GM18867 (cell line): ENCODE results near the gene ZFAND6.

Experiments used
- ATAC-seq: cut with Tn5 transposase; IDR thresholded peaks from one replicate; pipeline ENCODE4 v1.9.1; 2021; ENCODE audit warnings: mild to moderate bottlenecking, moderate library complexity; ENCODE audit not compliant: unreplicated experiment

Gene ZFAND6

DNA sequence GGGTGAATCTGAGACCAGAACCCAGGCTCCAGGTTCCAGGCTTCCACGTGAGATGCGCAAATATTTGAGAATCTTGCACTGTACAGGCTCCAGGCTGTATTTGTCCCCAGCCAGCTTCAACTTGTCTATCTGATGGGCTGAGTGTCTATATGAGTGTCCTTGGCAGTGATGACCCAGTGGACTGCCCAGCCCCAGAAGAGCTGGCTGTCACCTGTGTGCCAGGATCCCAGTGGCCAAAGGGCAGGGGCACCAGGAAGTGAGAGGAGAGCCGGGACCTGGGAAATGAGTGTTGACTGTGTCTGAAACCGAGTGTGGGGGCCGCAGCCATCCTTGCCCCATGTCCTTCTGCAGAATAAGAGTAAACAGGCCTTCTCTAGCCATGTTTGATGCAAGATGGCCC, 103.7 kb downstream of the ZFAND6 start:
- no peak for ATAC-seq

DNA sequence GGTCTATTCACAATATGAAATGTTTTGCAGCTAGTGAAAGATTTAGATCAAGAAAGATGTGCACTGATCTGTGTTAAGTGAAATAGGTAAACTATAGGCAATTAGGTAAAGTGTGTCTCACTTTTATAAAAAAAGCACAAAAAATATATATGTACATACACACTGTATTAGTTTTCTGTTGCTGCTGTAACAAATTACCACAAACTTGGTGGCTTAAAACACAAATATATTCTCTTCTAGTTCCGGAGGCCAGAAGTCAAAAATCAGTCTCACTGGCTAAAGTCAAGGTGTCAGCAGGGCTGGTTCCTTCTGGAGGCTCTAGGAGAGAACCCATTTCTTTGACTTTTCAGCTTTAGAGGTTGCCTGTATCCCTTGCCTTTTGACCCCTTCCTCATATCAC, 104.4 kb downstream of the ZFAND6 start:
- no peak for ATAC-seq

GRCh38 chr15:80167936-80168335, 108.5 kb downstream of the ZFAND6 start:
- no peak for ATAC-seq

GRCh38 chr15:80168421-80168820, 108.9 kb downstream of the ZFAND6 start:
- ATAC-seq = no peak

GRCh38 chr15:80169768-80170357, 110.4 kb downstream of the ZFAND6 start:
- no peak for ATAC-seq

DNA sequence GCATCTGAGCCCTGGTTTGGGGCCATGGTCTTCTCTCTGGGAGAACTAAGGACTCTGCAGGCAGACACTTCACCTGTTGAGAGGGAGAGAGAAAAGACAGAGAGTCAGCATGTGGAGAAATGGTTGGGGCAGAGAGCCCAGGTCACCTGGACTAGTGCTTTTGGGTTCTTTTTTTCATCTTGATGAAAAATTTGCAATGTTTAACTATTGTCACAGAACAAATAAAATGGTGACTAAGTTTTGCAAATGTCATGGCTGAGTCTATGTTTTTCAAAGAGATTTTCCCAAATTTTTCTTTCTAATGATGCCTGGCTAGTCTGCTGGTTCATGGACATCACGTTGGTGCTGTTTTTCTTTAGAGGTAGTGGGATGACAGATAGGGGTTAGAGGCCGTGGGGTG, 111.1 kb downstream of the ZFAND6 start:
- no peak for ATAC-seq

- ATAC-seq = no peak
These were observed 112.3 kb downstream of the ZFAND6 start for GRCh38 chr15:80171787-80172186.

DNA sequence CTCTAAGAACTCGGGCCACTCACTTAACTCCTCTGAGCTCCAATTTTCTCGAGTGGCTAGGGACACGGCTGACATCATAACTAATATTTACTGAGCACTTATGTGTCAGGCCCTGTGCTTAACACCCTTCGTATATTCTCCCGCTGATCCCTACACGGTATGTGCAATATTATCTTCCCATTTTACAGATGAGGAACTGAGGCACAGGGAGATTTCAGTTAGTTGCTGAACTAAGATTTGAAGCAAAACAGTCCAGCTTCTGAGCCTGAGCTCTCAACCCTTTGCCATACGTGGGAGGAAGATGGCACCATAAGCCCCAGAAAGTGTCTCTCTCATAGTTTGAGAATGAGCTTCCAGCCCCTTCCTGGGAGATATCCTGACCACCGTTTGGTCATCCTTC, 112.9 kb downstream of the ZFAND6 start:
- ATAC-seq = no peak

DNA sequence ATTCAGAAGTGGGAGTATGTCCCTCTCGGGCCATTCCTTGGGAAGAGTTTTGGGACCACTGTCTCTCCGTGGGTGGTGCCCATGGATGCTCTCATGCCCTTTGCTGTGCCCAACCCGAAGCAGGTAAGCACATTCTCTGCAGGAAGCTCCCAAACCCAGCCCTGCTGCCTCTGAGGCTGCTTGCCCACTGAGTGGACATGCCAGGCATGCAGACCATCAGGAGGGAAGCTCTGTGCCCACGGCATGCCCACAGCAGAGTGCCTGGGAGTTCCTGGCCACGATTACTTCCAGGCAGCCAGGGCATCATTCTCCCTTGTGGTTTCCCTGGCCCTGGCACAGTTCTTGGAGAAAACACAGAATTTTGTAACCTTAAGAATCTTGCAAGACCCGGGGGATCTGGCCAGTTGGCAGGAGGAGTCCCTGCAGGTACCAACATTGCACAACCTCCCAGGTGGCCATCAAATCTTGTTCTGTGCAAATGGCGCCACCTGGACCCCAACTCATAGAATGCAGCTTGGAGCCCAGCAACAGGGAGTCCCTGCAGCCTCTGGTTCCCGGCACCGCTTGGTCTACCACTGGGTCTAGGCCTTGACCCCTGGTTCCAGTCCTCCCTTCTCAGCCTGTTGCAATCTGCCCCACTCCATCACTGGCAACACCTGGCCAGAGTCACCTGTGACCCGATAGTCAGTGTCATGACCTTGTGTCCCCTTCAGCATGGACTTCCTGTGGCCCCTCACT, 113.7 kb downstream of the ZFAND6 start:
- no peak for ATAC-seq

DNA sequence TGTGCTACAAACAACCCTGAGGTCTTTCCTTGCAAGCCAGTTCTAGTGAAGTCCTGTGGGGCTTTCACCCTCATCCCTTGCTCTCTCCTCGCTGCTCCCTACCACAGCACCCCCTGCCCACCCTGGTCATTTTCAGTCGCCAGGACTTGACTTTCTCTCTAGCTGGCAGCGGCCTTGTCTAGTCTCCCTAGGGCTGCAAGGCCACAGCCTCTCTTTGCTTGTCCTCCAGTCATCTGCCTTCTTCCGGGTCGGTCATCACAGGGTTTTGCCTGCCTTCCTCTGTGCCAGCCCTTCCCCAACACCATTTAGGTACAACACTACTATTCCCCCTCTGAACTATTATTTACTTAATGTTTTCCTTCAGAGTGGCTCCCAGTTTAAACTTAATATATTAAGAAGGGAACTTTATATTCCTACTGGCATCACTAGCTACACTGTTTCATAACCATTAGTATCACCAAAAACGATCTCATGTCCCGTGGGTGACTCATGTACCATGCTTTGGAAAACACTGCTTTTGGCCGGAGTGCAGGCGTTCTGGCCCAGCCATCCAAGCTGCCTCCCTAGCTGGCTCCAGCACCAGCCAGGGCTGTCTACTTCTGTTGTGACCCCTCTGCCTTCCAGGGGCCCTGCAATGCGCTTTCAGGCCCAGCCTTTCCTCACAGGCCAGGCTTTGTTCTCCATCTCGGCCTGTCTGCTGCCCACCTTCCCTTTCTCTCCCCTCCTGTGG, 114.7 kb downstream of the ZFAND6 start:
- ATAC-seq = no peak

DNA sequence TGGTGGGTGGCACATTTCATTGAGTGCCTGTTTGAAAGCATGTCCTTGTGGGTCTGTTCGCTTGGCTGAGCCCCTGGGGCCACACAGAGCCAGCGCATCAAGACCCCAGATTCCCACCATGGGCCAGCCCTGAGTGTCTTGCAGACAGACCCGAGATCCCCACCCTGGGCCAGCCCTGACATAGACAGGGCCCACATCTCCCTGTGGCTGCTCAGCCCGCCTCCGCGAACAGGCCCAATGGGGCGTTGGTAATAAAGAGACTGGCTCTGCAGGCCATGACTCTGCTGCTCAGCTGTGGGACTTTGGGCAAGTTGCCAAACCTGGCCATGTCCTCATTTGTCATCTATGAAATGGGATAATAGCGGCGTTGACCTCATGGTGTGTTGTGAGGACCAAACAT, 116.0 kb downstream of the ZFAND6 start:
- no peak for ATAC-seq

DNA sequence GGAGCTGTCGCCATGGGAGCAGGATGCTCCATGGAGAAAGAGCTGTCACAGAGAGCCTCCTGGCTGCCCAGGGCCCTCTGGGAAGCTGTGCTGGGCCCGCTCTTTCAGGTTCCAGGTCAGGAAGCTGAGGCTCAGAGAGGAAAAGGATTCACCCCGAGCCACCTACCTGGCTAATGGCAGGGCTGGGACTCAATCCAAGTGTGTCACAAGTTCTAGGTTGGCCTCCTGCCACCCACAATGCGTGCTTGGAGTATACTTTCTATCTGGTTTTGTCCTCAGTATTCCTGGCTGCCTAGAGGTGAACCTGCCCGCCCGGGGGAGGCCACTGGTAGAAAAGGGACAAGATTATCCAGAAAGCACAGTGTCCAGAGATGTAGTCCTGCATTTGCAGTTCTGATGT, 117.0 kb downstream of the ZFAND6 start:
- no peak for ATAC-seq

DNA sequence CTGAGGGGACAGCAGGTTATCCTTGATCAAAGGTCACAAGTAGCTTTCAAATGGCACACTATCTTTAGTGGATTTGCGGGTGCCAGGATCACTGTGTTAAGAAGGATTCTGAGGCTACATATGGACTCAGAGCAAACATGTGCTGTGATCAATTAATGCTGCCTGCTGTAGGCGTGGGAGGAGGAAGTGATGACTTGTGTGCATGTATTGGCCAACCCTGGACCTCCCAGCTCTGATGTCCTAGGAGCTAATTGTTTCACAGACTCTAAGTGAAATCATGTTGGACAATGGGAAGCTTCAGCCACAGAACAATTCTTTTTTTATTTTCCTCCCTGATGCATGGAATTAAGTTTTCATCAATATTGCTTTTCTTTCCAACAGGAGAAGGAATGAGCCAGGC, 117.7 kb downstream of the ZFAND6 start:
- ATAC-seq = no peak

- no peak for ATAC-seq
These were observed 119.7 kb downstream of the ZFAND6 start for GRCh38 chr15:80179025-80179759.

- ATAC-seq = no peak
These were observed 120.5 kb downstream of the ZFAND6 start for GRCh38 chr15:80179935-80180334.

DNA sequence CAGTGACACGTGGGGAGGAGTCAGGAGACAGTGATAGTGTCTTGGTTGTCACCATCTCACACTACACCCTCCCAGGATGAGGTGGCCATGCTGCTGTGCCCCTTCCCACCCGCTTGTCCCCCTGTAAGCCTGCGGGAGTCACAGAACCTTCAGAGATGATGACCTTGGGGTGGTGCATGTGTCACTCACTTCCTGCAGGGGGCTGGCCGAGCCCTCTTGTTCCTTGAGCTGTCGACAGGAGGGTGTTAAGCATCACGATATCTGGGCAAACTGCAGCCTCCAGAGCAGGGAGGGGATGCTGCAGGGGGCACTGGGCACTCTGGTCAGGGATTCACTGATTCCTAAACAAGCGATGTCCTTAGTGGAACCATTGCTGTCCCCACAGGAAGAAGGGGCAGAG, 121.0 kb downstream of the ZFAND6 start:
- ATAC-seq = no peak

DNA sequence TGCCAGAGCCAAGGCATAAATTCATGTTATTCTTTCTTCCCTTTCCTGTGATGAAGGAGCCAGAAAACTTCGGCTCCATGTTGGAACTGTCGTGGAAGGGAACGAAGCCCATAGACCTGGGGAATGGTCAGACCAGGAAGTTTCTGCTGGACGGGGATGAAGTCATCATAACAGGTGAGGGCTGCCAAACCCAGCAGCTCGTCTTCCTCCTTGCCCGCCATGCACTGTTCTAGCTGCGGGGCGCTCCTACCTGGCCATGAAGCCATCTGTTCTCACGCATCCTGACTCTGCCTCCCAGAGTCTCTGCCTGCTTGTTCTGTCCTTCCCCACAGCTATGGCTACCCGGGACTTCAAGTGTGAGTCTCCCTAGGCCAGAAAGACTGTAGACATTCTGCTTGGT, 121.5 kb downstream of the ZFAND6 start:
- no peak for ATAC-seq

DNA sequence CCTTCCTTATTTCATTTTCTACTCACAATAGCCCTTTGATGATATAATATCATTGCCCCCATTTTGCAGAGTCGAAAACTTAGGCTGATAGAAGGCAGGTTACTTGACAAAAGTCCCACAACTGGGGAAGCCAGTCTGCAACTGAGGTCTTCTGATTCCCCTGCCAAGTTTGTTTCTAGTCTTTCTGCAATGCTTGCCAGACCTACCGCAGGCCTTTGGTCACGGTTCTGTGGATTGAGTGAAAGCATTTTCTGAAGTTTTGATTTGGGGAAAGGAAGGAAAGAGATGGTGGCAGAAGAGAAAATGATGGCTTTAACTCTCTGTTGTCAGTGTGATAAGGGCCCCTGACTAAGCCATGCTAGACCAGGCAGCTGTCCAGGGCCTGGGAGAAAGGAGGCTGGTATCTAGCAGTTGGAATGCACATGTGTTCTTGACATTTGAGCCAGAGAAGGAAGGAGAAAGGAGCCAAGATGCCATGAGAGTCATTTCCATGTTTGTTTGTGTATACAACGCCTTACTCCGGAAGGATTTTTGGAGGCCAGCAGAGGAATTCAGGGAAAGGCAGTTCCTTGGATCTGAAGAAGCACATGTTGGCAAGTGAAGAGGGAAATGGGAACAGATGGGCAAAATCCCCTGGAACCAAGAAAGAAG, 123.3 kb downstream of the ZFAND6 start:
- ATAC-seq = no peak

- no peak for ATAC-seq
These were observed 123.8 kb downstream of the ZFAND6 start for GRCh38 chr15:80183306-80183705.

DNA sequence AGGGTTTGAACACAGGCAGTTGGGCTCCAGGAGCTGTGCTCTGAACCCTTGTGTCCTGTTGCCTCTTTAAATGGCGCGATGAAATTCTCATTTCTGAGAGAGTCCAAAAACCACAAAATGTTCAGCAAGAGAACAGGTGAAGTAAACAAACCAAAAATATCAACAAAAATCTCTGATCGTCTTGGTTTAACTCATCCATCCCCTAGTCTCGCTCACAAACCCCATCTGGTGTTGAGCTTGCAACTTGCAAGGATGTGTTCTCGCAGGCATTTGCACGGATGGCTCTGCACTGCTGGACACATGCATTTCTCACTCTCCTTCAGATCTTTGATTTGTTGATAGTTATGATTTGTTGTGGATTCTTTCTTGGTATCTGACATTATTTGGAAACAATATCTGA, 124.4 kb downstream of the ZFAND6 start:
- no peak for ATAC-seq

DNA sequence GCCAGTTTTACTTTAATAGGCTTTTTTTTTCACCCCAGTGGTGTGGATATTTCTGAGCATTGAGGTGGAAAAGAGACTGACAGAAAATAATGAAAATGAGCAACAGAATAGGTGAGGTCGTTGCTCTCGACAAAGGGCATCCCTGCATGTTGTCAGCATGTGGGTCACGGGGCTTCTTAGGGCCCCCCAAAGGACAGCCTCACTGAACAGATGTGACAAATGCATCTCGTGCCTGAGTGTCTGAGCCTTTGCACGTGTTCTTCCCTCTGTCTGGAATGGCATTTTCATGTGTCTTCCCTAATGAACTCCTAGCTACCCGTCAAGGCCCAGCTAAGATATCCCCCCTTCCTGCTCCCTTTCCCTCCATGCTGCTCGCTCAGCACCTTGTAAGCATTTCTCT, 125.1 kb downstream of the ZFAND6 start:
- no peak for ATAC-seq
